HG03064 (cell line): ENCODE data around the gene CUEDC2.

Source experiments
- ATAC-seq: cut with Tn5 transposase; IDR thresholded peaks from one replicate; pipeline ENCODE4 v1.9.1; 2021; ENCODE audit warnings: low read depth; ENCODE audit not compliant: unreplicated experiment

CUEDC2 gene

GRCh38 chr10:102375867-102376266 is 56.5 kb downstream of the CUEDC2 start:
- no peak for ATAC-seq

DNA sequence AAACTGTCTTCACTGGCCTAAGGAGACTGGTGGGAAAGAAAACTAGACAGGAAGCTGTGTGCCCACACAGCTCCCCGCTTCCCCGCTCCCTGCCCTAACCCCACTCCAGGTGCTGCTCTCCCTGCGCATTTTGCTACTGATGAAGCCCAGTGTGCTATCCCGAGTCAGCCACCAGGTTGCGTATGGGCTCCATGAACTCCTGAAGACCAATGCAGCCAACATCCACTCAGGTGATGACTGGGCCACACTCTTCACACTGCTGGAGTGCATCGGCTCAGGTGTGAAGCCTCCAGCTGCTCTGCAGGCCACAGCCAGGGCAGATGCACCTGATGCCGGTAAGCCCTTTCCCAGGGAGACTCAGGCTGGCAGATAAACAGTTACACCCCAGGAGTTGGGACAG is 57.1 kb downstream of the CUEDC2 start:
- no peak for ATAC-seq
